HPDE6-E6E7 (cell line): ENCODE measurements around the gene SH3D19.
A peak's percentile ranks its signal among the peaks of the same experiment; 100 is the strongest.

Experiments
- DNase-seq: peaks from one replicate; pipeline ENCODE4 v3.0.0; 2011; ENCODE audit warnings: missing footprints; ENCODE audit errors: extremely low spot score

SH3D19 gene

DNA sequence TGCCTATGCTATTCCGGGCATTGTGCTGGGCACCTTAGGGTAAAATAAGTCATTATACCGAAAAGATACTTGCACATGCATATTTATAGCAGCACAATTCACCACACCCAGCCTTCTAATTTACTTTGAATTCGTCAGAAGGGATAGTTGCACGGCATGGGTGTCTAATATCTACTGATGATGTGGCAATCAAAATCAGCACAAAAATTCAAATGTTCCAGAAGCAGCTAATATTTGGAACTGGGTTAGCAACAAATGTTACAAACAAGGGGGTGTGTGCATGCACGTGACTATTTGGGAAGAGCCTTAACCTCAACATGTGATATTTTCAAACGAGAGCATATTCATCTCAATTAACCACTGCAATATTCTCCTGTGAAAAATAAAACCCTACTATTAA, 128.2 kb downstream of the SH3D19 start:
- DNase-seq = no peak

DNA sequence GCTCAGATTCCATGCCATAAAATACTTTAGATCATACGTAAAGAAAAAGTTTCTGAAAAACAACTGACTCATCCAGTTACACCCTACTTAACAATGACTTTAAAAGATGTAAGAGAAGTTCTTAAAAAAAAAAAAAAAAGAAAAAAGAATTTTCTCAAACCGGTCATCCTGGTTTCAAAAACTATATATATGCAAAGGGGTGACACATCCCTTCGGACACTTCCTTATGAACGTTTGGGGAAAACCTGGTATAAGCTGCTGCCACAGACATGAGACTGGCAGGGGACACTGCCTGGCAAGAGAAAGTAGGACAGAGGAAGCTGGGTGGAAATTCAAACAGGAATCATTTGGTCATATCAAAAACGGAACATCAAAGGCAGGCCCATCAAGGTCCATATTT, 129.6 kb downstream of the SH3D19 start:
- peak; percentile 91 for DNase-seq

DNA sequence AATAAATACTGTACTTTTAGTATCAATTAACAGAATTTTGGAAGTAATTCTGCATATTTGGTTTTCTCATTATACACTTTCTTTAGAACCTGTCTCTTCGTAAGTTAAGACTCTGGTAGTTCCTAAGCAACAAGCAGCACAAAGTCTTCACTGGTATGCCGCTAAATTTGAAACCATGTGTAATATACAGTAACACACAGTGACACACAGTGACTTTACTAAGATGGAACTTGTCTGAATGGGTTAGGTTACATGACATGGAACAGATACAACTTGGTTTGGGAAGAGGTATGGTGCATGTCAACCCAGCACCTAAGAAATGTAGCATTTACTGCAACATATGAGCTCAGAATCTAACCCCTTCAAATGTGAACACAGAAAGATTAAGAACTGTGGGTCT, 132.0 kb downstream of the SH3D19 start:
- no peak for DNase-seq

DNA sequence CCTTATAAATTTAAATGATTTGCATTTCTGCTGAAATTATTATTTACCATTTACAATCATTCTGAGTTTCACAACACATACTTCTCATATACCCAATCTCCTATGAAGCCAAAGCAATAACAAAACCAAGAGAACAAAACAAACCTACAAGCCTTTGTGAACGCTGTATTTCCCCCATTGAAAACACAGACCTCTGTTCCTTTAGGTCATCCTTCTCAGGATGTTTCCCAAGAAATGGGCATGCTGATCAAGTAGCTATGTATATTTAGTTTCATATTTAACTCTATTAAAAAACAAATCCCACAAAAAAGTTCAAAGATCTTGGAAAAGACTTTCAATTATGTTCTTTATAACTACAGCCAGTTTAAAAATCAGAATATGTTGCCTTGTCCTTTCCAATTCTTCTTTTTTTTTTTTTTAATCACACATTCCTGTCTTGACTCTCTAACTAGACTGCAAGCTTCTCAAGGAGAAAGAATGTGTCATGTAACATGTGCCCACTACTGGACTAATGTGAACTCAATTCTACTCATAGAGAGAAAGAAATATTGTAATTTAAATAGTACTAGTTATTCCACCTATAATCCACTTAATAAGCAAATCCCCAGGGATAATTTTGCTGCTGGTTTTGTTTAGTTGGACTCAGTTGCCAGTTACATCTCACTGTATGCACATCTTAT, 132.7 kb downstream of the SH3D19 start:
- no peak for DNase-seq

DNA sequence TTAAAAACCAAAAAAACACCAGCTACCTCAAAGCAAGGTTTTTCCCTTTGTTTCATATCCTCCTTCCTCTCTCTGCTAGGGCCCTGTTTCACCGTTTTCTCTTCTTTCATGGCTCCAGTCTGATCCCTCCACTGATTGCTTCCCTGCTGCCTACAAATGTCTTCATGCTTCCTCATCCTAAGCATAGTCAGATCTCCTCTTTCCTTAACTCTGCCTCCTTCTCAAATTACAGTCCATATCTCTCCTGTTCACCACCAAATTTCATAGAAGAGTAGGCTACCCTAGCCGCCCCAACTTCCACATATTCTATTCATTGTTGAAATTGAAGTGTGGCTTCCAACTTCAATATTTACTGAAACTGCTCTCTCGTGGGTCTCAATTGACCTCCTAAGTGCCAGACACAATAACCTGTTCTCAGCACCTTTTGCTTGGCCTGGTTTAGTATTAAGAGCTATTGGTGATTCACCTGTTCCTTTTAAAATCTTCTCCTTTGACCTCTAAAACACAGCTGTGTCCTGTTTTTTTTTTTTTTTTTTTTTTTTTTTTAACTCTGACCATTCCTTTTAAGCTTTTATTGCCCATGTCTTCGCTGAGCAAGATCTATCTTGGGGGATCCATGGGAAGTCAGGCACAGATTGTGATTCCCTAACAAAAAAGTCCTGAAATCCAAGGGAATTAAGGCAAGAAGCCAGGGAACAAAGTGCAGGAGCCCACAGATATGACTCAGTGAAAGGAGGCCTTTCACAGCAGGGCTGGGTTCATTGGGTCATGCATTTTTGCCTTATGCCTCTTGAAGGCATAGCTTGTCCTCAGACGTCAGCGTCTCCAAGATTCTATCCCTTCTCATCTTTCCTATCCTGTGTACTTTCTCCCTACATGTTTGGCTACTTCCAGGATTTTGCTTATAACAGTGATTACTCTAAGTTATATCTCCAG, 140.6 kb downstream of the SH3D19 start:
- no peak for DNase-seq

DNA sequence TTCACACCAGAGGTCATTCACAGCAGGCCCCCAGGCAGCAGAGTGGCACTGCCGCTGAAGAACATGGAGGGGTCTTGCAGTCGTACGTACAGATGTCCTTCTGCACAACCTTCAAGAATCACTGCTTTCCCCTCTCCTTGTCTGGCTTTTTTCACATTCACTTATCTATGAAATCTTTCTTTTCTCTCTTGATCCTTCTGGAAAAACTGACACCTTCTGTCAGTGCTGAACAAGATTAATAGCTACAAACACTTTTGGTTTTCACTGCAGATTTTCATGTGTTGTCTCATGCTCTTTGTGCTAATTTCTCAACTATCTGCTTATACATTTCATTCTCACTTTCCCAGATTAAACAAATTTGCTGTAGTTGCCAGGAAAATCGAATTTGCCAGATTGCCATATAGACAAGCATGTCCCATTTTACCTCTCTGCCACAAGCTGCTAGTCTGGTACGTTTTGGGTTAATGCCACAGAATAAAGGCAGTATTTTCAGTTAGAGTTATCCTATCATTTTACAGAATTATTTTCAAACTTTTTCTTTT, 142.9 kb downstream of the SH3D19 start:
- DNase-seq = no peak

DNA sequence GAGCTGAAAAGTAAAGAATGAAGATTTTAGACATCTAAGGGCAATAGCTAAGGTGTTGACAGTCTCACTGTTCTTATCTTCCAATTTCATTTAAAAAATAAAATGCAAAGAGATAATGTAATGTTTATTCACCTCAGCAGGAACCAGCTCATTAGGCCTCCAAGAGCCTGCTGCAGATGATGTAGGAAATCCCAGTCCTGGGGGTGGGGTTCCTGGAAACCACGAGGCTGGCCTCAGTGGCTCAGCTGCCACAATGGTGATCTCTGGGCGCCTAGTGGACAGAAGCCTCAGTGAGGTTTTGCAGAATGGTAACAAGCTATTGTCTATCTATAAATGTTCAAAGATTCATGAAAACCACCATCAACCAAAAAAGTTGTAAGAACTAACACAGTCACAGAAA, 148.7 kb downstream of the SH3D19 start:
- no peak for DNase-seq

DNA sequence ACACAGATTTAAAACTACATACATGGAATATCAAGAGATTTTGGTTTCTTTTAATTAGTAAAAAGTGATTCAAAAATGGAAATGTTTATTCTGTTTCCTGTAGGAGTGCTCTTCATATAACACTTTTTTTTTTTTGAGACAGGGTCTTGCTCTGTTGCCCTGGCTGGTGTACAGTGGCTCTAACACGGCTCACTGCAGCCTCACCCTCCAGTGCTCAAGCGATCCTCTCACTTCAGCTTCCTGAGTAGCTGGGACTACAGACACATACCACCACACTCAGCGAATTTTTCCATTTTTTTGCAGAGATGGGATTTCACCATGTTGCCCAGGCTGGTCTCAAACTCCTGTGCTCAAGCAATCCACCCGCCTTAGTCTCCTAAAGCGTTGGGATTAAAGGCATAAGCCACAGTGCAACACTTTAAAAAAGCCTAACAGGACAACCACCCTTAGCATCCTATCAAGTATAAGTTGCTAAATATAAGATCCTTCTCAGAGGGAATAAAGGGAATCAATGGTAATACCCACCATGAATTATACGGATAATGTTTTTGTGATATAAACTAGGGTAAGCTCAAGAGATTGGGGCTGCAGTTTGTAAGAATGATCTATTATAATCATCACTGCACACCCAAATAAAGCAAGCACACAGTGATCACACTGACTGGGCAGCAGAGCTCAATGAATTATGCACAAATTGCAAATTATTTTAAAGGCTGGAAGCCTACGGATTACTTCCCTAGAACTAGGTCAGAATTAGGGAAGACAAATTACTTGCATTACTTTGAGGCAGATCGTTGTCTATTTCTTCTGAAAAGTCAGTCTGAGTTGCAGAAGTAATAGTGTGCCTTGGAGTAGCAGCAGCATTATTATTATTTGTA, 149.4 kb downstream of the SH3D19 start:
- DNase-seq = no peak

DNA sequence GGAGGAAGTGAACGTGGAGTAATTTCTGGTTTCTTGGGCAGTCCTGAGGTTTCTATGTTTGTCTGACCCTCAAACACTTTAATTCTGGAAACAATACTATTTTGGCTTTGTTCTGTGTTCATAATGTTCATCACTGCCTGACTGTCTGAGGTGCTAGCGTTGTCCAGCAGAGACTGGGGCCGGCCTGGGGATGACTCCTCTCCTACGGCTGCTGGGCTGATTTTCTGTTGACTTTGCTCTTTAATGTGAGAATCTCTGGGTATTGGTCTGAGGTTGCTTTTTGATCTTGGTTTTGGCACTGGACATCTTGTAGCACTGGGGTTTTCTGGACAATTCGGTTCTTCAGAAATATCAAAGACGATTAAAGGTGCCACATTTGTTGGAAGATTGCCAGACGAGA, 150.2 kb downstream of the SH3D19 start:
- no peak for DNase-seq

DNA sequence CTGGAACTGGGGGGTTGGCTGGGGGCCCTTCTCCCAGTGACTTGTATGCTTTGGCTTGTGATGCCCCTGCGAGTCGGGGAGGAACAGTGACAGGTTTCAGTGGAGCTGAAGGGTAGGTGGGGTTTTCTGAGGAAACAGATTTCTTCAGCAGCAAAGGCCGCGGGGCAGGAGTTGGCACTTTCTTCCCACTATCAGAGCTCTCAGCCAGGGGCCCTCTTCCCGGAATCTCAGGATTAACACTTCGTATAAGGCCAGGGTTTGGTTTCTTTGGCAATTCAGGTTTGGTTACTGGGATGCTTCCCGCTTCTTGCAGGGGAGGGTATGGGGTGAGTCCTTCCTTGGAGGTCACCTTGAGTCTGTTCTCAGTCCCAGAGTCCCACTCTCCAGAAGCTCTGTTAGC, 150.6 kb downstream of the SH3D19 start:
- no peak for DNase-seq

DNA sequence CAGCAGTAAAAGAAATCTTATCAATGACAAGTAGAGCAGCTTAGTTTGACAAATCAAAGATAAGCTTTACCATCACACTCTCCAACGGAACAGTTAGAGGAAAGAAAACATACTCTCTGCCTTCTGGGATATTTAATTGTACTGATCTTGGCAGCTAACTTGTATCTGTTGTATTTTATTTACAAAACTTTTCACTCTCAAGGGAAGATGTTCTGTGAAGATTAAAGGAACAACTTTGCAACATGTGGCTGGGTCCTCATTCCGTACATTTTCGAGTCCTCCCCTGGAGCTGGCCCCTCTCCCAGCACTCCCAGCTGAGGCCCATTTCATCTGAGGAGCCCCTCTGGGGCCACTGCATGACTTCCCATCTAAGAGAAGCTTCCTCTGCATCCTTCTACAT, 151.5 kb downstream of the SH3D19 start:
- no peak for DNase-seq

DNA sequence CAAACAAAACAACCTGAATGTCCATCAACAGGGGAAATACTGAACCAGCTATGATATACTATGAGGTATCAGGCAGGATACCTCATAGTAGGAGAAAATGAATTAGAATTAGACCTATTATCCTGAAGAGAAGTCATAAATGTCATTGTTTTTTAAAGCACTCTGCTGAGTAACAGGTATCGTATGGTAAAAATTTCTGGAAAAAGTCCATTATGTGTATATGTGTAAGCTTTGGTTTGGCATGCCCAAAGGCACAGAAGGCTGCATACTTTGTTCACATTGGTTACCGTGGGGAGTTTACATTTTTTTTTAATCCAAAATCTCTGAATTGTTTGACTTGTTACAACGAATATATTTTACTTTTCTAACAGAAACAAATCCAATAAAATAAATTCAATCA, 155.5 kb downstream of the SH3D19 start:
- no peak for DNase-seq

DNA sequence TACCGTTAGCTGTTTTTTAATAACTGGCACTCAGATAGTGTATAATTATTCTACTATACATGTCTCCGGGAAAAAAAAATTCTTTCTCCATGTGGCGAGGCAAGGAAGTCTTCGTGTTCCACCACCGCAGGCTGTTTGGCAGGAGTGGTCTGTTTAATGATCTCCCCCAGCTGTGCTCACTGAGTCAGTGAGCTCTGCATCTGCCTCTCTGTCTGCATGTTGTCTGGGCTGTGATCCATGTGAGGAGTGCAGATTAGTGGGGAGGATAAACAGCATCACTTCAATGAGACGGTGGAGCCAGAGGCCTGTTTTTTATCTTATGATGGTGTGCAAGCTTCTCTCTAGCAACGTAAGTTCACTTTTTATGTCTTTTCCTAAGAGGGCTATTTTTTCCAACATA, 156.2 kb downstream of the SH3D19 start:
- DNase-seq = no peak

DNA sequence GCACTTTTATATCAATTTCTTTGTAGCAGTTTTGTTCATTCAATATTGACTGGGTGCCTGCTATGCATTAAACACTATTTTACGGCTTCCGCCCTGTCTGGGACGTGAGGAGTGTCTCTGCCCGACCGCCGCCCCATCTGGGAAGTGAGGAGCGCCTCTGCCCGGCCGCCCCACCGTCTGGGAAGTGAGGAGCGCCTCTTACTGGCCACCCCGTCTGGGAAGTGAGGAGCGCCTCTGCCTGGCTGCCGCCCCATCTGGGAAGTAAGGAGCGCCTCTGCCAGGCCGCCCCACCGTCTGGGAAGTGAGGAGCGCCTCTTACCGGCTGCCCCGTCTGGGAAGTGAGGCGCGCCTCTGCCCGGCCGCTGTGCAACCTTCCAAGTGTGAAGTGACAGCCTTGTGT, 157.8 kb downstream of the SH3D19 start:
- DNase-seq = no peak

DNA sequence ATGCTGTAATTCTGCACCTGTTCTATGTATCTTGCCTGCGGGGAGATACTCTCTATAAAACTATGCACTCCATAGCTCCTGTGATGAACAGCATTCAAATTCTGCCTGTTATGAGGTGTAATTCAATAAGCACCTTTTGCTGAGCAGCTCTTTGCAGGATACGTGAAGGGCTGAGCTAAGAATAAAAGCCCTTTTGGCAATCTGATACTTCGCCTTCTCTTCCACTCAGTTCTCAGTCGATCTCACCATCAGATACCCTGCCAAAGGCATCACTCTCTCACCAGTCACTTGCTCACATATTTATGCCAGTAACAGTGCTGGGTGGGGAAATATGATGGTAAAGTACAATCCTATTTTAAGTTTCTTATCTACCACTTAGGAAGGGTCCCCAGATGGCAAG, 158.8 kb downstream of the SH3D19 start:
- DNase-seq = no peak

DNA sequence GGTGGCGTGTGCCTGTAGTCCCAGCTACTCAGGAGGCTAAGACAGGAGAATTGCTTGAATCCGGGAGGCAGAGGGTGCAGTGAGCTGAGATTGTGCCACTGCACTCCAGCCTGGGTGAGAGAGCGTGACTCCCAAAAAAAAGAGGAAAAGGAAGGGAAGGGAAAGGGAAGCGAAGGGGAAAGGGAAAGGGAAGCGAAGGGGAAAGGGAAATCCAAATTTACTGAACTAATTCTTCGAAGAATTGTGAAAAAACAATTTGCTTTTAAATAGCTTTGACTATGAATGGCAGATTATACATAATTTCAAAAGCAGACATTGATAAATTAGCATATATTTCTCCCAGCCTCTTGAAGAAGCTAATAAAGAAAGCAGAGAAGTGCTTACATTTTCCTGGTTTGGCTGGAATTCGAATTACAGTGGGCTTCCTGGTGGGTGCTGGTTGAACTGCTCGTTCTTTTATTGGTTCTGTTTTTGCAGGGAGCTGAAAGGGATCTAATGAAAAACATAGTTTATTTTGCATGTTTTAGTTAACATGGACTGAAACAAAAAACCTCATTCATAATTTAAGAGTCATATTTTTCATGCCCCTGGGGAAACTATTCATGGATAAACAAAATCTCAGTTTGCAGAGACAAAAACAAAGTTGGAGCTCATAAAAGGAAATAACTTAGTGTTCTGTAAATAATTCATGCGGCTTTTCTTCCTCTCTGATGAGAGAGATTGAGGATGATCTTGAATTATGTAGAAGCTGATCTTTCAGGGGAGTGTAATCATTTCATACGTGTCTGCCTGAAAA, 160.0 kb downstream of the SH3D19 start:
- no peak for DNase-seq

DNA sequence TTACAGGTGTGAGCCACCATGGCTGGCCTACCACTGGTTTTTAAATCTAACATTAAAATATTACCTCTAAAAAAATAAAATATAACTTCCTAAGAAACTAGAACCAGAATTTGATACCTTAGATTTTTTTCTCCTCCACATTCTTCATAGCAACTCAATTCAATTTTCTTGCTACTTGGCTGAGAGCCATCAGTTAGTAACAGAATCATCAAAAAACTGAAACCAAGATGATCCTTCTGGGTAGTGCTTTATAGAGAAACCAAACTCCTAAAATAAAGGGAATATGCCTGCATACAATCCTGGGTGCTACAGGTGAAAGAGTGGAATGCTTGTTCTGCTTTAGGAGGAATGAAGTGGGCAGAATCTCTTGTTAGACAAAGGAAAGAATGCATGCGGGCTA, 161.6 kb downstream of the SH3D19 start:
- DNase-seq = no peak

DNA sequence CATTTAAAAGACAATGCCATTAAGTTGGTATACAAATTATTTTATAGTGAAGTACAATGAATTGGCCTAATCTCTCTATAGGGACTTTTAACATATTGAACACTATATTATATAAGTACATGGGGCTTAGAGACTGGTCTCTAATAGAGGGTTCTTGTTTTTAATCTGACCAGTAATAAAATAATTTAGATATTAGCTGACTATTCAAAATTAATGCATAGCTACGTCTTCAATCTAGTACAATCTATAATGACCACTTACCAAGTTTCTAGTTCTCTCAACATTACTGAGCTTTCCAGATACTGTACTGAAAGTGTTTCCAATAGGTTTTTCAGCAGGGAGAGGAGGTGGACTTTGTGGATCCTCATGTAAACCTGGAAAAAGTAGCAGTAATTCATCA, 166.4 kb downstream of the SH3D19 start:
- DNase-seq = no peak

DNA sequence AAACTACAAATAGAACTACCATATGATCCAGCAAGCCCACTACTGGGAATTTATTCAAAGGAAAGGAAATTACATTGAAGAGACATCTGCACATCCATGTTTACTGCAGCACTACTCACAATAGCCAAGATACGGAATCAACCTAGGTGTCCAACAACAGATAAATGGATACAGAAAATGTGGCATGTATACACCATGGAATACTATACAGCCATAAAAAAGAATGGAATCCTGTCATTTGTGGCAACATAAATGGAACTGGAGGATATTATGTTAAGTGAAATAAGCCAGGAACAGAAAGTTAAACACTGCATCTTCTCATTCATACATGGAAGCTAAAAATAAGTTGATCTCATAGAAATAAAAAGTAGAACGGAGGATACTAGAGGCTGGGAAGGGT, 167.9 kb downstream of the SH3D19 start:
- no peak for DNase-seq

DNA sequence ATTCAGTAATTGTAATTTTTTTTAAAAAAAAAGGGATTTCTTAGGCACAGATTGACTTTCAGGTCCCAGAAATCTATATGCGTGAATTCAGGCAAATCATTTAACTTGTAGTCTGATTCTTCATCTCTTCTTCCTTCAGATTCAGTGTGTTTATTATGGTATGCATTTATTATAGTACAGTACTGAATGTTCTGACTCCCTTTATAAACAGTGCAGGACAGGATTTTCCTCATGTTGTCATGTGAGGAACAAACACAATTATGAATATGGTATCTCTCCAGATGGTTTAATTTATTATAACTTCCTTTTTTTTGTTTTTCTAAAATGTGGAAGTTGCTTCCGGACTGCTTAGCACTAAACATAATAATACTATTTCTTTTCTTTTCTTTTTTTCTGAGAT, 171.8 kb downstream of the SH3D19 start:
- DNase-seq = no peak

DNA sequence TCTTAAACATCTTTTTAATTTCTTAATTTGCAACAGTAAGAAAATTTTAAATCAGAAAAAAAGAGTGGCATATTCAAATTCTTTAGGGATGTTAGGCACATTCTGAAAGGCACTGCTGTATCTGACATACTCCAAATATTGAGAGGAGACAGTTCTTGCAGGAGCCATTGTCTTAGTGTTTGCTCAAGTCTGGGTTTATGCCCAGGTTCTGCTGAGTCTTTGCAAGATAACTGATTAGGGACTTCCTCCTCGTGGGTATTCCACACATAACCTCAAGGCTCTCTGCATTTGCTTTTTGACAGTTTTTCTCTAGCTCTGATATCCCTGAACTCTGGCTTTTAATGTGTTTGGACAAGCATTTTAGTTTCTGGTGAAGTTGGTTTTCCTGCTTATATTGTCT, 173.4 kb downstream of the SH3D19 start:
- no peak for DNase-seq
